OCI-LY3 (cell line): ENCODE results near the gene BRAF.
"Not testable (repeated sequence)": the region's sequence is repeated elsewhere in the genome, so short reads cannot be mapped to it uniquely, and the experiment has no call there.

ENCODE experiments used
- H2AFZ ChIP-seq: fragments of 200-600, 300-600 bp; shearing (Covaris generic); 2 replicates; pipeline ENCODE4 v1.6.0; 2014; ENCODE audit warnings: antibody characterized with exemption, low read depth, low read length
- H3K27ac ChIP-seq: fragments of 200-600, 300-600 bp; sonication (generic); 2 replicates; pipeline ENCODE4 v1.5.1; 2014; ENCODE audit warnings: mild to moderate bottlenecking, low read length, moderate library complexity, mixed read lengths
- H3K27me3 ChIP-seq: fragments of 200-600, 300-600 bp; sonication (generic); 2 replicates; pipeline ENCODE4 v1.6.1; 2014; ENCODE audit warnings: low read depth, low read length, mixed read lengths
- H3K36me3 ChIP-seq: fragments of 200-600, 300-600 bp; sonication (generic); replicated peaks from 2 replicates; pipeline ENCODE3; 2014; ENCODE audit warnings: low read depth, low read length, mixed read lengths
- H3K4me1 ChIP-seq: fragments of 300-600, 200-600 bp; sonication (generic); 2 replicates; pipeline ENCODE4 v1.6.1; 2014; ENCODE audit warnings: low read length, mixed read lengths
- H3K4me2 ChIP-seq: fragments of 200-600, 300-600 bp; sonication (generic); 2 replicates; pipeline ENCODE4 v1.6.1; 2014; ENCODE audit warnings: low read length, mixed read lengths
- H3K4me3 ChIP-seq: fragments of 300-600, 200-600 bp; sonication (generic); 2 replicates; pipeline ENCODE4 v1.5.1; 2014; ENCODE audit warnings: antibody characterized with exemption, mild to moderate bottlenecking, low read length, moderate library complexity
- H3K79me2 ChIP-seq: fragments of 300-600, 200-600 bp; shearing (Covaris generic); 2 replicates; pipeline ENCODE4 v1.6.1; 2014; ENCODE audit warnings: mild to moderate bottlenecking, low read length, mixed read lengths
- H3K9ac ChIP-seq: fragments of 300-600, 200-600 bp; shearing (Covaris generic); 2 replicates; pipeline ENCODE4 v1.6.0; 2014; ENCODE audit warnings: mild to moderate bottlenecking, low read length, moderate library complexity
- H3K9me3 ChIP-seq: fragments of 200-600, 300-600 bp; shearing (Covaris generic); 2 replicates; pipeline ENCODE4 v1.6.1; 2014; ENCODE audit warnings: low read length, mixed read lengths; ENCODE audit not compliant: insufficient read depth
- H4K20me1 ChIP-seq: fragments of 200-600, 300-600 bp; sonication (generic); 2 replicates; pipeline ENCODE4 v1.6.1; 2016; ENCODE audit warnings: low read length, mixed read lengths; ENCODE audit not compliant: insufficient read depth
- EZH2phosphoT487 ChIP-seq: fragments of 200-600 bp; shearing (Covaris generic); IDR thresholded peaks from 2 replicates; pipeline ENCODE4 v1.6.1; 2018; ENCODE audit warnings: antibody characterized with exemption, mixed run types, low read depth
- TF ChIP-seq, protein P1 (sequence below): fragments of 200-600, 300-600 bp; sonication (generic); IDR thresholded peaks from 2 replicates; pipeline ENCODE4 v1.5.1; 2014; ENCODE audit warnings: antibody characterized with exemption, low read length, low read depth

The BRAF gene

DNA sequence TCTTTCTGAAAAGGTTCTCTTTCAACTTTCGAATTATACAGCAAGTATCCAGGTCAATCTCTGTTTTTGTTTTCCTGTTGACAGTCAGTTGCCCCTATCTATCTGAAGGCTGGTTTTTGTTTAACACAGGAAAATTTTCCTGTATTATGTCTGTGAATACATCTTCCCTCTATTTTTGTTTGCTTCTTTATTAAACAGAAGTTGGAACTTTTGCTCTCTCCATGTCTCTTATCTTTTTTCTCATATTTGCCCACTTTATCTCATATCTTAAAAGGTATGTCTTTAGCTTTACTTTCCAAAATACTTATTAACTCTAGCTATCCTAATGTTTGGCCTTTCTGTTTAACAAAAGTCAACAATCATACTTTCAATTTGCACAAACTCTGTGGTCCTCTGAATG is 95.0 kb downstream of the BRAF start:
- H3K4me2 ChIP-seq = no peak overlapping the region
- no peaks in the 10 kb centered on the region for H3K79me2 ChIP-seq
- H3K4me3 ChIP-seq = no peak overlapping the region
- H3K27me3 ChIP-seq = no peaks in the 10 kb centered on the region
- no peak overlapping the region for H2AFZ ChIP-seq
- H3K27ac ChIP-seq = no peak overlapping the region
- H3K36me3 ChIP-seq = peaks cover 7% of the 10 kb centered on the region
- H3K9ac ChIP-seq = no peak overlapping the region
- H3K9me3 ChIP-seq = no peaks in the 10 kb centered on the region
- TF ChIP-seq, protein P1, sequence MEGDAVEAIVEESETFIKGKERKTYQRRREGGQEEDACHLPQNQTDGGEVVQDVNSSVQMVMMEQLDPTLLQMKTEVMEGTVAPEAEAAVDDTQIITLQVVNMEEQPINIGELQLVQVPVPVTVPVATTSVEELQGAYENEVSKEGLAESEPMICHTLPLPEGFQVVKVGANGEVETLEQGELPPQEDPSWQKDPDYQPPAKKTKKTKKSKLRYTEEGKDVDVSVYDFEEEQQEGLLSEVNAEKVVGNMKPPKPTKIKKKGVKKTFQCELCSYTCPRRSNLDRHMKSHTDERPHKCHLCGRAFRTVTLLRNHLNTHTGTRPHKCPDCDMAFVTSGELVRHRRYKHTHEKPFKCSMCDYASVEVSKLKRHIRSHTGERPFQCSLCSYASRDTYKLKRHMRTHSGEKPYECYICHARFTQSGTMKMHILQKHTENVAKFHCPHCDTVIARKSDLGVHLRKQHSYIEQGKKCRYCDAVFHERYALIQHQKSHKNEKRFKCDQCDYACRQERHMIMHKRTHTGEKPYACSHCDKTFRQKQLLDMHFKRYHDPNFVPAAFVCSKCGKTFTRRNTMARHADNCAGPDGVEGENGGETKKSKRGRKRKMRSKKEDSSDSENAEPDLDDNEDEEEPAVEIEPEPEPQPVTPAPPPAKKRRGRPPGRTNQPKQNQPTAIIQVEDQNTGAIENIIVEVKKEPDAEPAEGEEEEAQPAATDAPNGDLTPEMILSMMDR = no peak
- no peak for TF ChIP-seq EZH2phosphoT487
- no peaks in the 10 kb centered on the region for H4K20me1 ChIP-seq
- H3K4me1 ChIP-seq = no peaks in the 10 kb centered on the region

GRCh38 chr7:140828741-140829140 is 96.0 kb downstream of the BRAF start:
- Histone ChIP-seq H4K20me1 (no peaks in the 10 kb centered on the region), H3K27ac (no peak overlapping the region), H3K9ac (no peak overlapping the region), H3K36me3 (no peaks in the 10 kb centered on the region), H3K4me3 (no peak overlapping the region), H3K9me3 (no peaks in the 10 kb centered on the region), H3K4me2 (no peak overlapping the region), H3K4me1 (no peaks in the 10 kb centered on the region), H3K79me2 (no peaks in the 10 kb centered on the region), H2AFZ (no peak overlapping the region), H3K27me3 (no peaks in the 10 kb centered on the region)
- TF ChIP-seq, protein P1 = no peak
- no peak for TF ChIP-seq EZH2phosphoT487

- H2AFZ ChIP-seq, H3K79me2 ChIP-seq: not testable (repeated sequence)
Observed at GRCh38 chr7:140817383-140817782, 107.3 kb downstream of the BRAF start.

DNA sequence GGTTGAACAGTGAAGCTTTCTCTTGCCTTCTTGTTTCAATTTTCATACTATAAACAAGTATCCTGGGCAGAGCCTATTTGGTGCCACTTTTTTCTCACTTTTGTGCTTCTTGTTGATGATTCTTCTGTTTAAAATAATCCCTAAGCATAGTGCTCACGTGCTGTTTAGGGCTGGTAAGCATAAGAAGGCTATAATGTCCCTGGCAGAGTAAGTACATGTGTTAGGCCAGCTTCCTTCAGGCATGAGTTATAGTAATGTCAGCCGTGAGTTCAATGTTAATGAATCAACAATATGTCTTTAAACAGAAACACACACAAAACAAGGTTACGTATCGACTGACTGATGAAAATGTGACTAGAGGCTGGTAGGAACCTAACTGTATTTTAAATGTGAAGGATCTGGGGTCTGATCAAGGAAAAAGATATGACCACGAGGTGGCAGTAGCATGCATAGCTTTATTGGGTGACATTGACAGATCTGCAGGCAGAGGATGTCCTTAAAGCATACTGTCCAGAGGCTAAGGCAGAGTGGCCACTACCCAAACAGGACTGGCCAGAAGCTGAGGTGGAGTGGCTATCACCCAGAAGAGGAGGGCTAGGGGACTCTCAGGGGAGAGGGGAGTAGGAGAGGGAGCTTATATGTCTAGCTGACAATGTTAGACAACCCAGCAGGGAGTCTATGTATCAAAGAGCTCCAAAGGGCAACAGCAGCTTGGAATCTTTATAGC is 113.7 kb downstream of the BRAF start:
- no peak overlapping the region for H3K27ac ChIP-seq
- H3K9me3 ChIP-seq = no peaks in the 10 kb centered on the region
- no peaks in the 10 kb centered on the region for H3K27me3 ChIP-seq
- H4K20me1 ChIP-seq = peaks cover 12% of the 10 kb centered on the region
- H3K4me2 ChIP-seq = no peak overlapping the region
- H3K9ac ChIP-seq = no peak overlapping the region
- H3K4me3 ChIP-seq = no peak overlapping the region
- H3K79me2 ChIP-seq = no peaks in the 10 kb centered on the region
- H3K4me1 ChIP-seq = 0 out of 2 replicates have a peak, but pooled peaks cover 4% of the 10 kb centered on the region
- no peaks in the 10 kb centered on the region for H3K36me3 ChIP-seq
- TF ChIP-seq, protein P1 = peak; percentile 84
- no peak for TF ChIP-seq EZH2phosphoT487
- no peak overlapping the region for H2AFZ ChIP-seq

More at GRCh38 chr7:140817383-140817782, 107.3 kb downstream of the BRAF start:
- not testable (repeated sequence) for H3K27me3 ChIP-seq, H3K4me2 ChIP-seq, H3K36me3 ChIP-seq, H3K4me1 ChIP-seq, H3K27ac ChIP-seq, H4K20me1 ChIP-seq, H3K9ac ChIP-seq, H3K9me3 ChIP-seq, H3K4me3 ChIP-seq
